Astrocyte of the spinal cord (primary cell): ENCODE results near the gene GCNA.
"Not testable (repeated sequence)": the region's sequence is repeated elsewhere in the genome, so short reads cannot be mapped to it uniquely, and the experiment has no call there.

Experiments
- DNase-seq: peaks from one replicate; pipeline ENCODE4 v3.0.0; 2011; ENCODE audit warnings: low read depth, low spot score
- H3K4me3 ChIP-seq: 2 replicates; pipeline ENCODE4 v1.5.1; 2011; ENCODE audit warnings: low read depth, mild to moderate bottlenecking, low read length, moderate library complexity
- in situ Hi-C: cut with HindIII; loops from 2 replicates; pipeline ENCODE4 v1.10.0; 2017; ENCODE audit warnings: low sequenced_read_pairs
- TF ChIP-seq, protein P1 (sequence below): IDR thresholded peaks from 2 replicates; pipeline ENCODE4 v1.5.1; 2012; ENCODE audit warnings: low read depth, mild to moderate bottlenecking, low read length, inconsistent platforms

GCNA gene

GRCh38 chrX:71661919-71662318, 83.7 kb downstream of the GCNA start:
- DNase-seq, result no peak
- TF ChIP-seq, protein P1, sequence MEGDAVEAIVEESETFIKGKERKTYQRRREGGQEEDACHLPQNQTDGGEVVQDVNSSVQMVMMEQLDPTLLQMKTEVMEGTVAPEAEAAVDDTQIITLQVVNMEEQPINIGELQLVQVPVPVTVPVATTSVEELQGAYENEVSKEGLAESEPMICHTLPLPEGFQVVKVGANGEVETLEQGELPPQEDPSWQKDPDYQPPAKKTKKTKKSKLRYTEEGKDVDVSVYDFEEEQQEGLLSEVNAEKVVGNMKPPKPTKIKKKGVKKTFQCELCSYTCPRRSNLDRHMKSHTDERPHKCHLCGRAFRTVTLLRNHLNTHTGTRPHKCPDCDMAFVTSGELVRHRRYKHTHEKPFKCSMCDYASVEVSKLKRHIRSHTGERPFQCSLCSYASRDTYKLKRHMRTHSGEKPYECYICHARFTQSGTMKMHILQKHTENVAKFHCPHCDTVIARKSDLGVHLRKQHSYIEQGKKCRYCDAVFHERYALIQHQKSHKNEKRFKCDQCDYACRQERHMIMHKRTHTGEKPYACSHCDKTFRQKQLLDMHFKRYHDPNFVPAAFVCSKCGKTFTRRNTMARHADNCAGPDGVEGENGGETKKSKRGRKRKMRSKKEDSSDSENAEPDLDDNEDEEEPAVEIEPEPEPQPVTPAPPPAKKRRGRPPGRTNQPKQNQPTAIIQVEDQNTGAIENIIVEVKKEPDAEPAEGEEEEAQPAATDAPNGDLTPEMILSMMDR, result no peak
- in situ Hi-C loops, result no loop called here
- H3K4me3 ChIP-seq, result no peak overlapping the region

DNA sequence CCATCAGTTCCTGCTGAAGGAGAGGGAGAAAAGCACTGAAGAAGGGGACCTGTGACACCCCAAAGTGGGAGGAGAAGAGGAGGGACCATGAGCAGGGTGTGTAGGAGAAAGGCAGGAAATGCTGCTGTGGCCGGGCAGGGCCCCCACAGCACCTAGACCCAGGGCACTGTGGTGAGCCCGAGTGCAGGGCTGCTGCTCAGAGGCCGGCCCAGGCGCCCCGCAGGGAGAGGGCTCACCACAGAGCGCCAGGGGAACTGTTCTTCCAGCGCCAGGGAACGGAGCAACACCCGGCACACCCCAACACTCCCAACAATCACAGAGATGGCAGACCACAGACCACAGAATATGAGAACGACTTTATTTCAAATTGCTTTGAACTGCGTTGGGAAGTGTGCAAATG, 84.4 kb downstream of the GCNA start:
- in situ Hi-C loops, DNase-seq, H3K4me3 ChIP-seq: not testable (repeated sequence)
